Body of pancreas (tissue), 4 donors: ENCODE data around the gene GJD4.

Experiments used
- CTCF ChIP-seq, 7 experiments: fragments of 450-650 bp in 4 of 7; fragments of 200-600 bp in 3 of 7; sonication (generic) in 3 of 7; IDR thresholded peaks; one replicate each; pipeline ENCODE4 v1.5.1; 2016 to 2019; ENCODE audit warnings: antibody characterized with exemption in 7 of 7
- POLR2A ChIP-seq, 3 donors: fragments of 450-650 bp; IDR thresholded peaks; one replicate each; pipeline ENCODE4 v1.6.1; 2016; ENCODE audit warnings: antibody characterized with exemption in 3 of 3, mild to moderate bottlenecking in 2 of 3

GRCh38 chr10:35559416-35559815, 45.7 kb upstream of the GJD4 start:
- TF ChIP-seq CTCF (IDR thresholded peaks at IDR 0.05) (no peak), POLR2A (IDR thresholded peaks at IDR 0.05) (no peak)
